ENCODE data around the gene KLLN.
"Not testable (repeated sequence)": the region's sequence is repeated elsewhere in the genome, so short reads cannot be mapped to it uniquely, and the experiment has no call there.

Gene KLLN

DNA sequence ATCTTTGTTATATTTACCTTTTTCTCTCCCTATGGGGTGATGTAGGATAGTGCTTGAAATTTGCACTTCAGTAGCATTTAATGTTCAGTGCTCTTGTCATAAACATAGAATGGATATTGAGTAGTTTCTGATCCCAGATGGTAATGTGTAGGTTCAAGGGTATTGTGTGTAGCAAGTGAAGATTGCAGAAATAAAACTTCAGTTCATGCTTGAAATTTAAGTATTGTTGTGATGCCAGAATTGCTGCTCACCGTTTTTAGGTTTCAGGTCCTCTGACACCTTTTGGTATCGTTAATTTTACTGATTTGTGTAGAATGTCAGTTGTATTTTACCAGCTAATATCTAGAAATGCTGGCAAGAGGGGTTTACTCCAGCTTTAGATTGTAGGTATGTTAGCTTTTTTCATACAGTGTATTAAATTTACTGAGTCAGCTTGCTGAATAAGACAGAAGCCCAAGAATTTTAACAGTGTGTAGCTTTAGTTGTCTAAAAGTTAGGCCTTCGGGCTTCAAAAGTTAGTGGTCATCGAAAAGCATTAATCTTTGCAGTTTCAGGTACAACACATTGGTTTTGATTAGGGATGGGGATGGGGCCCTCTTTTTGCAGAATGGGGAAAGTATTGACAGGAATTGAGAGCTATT, 2.0 kb upstream of the KLLN start:
- DNase-seq: no peak

DNA sequence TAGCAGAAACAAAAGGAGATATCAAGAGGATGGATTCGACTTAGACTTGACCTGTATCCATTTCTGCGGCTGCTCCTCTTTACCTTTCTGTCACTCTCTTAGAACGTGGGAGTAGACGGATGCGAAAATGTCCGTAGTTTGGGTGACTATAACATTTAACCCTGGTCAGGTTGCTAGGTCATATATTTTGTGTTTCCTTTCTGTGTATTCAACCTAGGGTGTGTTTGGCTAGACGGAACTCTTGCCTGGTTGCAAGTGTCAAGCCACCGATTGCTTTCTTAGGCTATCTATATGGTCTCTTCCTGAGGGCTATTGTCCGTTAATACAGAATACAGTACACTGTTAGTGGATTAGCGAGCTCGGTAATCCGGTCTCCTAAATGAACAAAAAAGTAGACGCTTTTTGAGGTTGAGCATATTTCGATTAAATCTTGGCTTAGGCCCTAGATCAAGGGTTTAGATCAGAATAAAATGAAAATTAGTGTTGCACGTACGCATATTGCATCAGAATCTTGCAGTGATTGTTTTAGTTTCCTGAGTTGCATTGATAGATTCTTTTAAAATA, 1.2 kb upstream of the KLLN start:
- no peak for DNase-seq

DNA sequence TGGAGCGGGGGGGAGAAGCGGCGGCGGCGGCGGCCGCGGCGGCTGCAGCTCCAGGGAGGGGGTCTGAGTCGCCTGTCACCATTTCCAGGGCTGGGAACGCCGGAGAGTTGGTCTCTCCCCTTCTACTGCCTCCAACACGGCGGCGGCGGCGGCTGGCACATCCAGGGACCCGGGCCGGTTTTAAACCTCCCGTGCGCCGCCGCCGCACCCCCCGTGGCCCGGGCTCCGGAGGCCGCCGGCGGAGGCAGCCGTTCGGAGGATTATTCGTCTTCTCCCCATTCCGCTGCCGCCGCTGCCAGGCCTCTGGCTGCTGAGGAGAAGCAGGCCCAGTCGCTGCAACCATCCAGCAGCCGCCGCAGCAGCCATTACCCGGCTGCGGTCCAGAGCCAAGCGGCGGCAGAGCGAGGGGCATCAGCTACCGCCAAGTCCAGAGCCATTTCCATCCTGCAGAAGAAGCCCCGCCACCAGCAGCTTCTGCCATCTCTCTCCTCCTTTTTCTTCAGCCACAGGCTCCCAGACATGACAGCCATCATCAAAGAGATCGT, 690 bp upstream of the KLLN start:
- peak in 1 of 2 donors; percentile 21 for DNase-seq

DNA sequence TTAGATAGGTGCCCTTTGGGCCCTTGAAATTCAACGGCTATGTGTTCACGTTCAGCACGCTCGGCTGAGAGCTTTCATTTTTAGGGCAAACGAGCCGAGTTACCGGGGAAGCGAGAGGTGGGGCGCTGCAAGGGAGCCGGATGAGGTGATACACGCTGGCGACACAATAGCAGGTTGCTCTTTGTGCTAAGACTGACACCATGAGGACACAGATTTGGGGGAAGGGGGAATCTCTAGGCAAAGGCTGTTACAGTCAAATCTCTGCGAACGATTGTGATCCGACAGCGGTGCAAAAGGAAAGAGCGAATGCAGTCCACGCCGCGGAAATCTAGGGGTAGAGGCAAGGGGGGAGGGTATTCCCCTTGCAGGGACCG, 667 bp downstream of the KLLN start:
- peak in 1 of 2 donors; percentile 61 for DNase-seq

DNA sequence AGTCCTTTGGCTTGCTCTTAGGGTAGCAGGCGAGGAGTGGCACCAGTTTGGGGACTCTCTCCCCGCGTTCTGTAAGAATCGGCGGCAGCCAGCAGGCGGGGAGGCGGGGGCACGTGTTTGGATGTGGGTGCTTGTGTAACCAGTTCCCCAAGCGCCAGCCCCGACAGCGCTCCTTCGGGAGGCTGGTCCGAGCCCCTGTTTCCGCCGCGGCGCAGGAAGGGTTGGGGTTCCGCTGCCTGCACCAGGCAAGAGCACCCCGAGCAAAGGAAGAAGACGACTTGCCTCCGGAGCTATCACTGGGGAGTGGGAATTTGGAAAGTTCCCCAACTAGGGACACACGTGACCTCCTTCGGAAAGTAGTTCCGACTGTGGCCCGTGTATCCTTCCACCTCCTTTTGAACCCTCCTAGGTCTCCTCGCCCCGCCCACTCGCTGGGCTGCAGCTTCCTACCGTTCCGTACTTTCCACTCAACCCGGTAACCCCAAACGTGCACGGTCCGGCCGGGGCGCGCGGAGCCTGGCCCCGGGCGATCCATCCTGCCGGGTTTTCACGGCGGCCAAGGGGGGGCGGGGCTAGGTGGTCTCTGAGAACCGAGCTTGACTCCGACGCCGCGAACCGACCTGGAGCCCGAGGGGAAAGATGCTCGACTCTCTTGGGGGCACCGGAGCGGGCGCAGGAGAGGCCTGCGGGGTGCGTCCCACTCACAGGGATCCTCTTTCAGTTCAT, 1.2 kb downstream of the KLLN start:
- DNase-seq: peak; percentile 82 to 92

DNA sequence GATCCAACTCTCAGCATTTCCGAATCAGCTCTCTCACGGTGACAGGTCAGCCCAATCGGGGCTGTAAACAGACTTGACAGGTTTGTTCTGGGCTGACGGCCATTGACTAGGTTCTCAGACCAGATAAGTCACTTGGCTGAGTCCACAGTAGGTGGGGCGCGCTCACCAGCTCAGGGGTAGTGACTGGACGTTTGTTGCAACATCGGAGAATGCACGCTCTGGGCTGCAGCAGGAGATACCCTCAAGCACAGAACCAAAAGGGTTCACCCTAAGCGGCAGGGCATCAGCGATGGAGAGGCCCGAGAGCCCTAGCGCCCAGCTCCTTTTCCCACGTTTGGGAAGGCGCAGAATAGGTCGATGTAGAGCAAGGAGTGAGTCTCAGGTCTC, 1.8 kb downstream of the KLLN start:
- DNase-seq: peak in 1 of 2 donors; percentile 60

DNA sequence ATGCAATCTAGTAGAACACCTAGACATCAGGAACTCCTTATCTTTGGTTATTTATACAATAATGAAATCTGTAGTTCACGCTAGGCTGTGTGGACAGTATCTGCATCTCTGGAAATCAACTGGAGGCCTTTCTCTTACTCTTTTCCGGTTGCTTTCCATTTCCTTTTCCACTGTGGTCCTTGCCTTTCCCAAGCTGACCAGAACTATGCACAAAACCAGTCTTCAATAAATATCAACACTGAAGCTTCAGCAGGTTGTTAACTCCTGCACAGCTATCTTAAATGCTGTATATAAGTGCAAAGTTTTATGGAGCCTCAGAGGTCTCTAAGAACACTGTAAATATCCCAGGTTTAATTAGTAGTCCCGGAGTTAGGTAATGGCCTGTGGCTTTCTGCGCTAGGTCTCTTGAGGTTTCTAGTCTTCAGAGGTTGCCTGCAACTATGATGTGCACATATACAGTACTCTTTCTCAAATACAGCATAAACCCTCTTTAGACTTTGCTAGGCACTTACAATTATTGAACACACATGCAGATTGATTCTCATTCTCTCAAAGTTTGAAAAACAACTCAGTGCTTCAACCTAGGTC, 2.4 kb downstream of the KLLN start:
- no peak for DNase-seq

DNA sequence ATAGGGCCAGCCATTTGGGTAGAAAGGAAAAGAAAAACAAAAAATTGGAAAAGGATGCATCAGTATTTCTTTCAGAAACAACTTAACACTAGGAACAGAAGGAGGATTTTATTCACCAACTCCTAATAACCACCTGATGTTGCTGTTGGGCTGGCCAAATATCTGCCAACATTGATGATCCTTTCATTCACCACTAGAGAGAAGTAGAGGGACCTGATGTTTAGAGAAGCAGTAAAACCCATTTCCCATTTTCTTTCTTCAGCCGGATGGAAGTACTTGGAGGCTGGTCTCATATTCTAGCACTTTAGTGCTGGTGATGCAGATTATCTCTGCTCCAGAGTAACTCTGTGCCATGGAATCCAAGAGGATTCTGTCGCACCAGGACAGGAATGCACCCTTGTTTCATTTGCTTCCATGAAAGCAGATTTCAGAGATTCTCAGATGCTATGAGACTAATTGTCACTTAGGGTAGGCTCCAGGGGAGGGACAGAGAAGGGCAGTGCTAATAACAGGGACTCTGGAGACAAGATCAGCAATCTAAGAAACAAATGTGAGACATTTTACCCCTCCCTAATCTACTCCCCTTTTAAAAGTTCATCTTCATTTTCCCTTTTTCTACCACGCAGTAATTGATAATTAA, 3.1 kb downstream of the KLLN start:
- peak in 1 of 2 donors; percentile 53 for DNase-seq

DNA sequence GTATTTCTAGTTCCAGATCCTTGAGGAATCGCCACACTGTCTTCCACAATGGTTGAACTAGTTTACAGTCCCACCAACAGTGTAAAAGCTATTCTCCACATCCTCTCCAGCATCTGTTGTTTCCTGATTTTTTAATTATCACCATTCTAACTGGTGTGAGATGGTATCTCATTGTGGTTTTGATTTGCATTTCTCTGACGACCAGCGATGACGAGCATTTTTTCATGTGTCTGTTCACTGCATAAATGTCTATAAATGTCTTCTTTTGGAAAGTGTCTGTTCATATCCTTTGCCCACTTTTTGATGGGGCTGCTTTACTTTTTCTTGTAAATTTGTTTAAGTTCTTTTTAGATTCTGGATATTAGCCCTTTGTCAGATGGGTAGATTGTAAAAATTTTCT, 7.7 kb downstream of the KLLN start:
- not testable (repeated sequence) for DNase-seq

DNA sequence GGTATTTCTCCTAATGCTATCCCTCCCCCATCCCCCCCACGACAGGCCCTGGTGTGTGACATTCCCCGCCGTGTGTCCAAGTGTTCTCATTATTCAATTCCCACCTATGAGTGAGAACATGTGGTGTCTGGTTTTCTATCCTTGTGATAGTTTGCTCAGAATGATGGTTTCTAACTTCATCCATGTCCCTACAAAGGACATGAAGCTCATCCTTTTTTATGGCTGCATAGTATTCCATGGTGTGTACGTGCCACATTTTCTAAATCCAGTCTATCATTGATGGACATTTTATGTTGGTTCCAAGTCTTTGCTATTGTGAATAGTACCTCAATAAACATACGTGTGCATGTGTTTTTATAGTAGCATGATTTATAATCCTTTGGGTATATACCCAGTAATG, 8.1 kb downstream of the KLLN start:
- DNase-seq: not testable (repeated sequence)

DNA sequence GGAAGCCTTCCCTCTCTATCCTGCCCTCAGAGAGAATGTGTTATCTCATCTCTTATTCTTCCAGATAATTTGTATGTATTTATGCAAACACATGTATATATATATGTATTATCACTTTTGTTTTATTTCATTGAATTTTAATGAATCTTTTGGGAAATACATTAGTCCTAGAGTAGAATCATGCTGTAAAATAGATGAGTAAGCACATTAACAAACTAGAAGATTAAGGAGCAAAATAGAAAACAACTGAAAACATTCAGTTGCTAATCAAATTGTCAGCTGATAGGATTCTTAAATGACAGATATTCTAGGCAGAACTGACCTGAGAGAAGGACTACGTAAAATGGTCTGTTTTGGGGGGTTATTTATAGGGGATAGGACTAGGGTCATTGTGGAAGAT, 11.2 kb downstream of the KLLN start:
- DNase-seq: no peak

DNA sequence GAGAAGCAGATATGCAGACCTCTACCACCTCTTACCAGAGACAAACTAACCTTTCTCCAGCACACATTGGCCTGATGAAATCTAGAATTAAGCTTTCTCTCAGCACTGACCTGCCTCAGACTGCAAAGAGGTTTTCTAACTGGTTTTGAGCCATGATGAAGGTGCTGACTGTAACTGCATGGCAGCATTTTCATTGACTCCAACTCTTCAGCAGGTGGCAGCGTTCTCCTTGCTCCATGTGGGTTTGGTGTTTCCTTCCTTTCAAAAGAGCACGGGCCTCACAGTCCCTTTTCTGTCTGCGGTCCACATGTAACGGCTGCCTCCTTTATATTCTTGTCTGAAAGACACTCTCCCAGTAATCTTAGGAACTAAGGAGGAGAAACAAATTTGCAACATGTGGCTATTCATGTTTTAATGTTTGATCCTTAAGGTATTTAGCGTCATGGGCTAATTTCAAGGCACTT, 12.6 kb downstream of the KLLN start:
- peak; percentile 30 to 40 for DNase-seq

DNA sequence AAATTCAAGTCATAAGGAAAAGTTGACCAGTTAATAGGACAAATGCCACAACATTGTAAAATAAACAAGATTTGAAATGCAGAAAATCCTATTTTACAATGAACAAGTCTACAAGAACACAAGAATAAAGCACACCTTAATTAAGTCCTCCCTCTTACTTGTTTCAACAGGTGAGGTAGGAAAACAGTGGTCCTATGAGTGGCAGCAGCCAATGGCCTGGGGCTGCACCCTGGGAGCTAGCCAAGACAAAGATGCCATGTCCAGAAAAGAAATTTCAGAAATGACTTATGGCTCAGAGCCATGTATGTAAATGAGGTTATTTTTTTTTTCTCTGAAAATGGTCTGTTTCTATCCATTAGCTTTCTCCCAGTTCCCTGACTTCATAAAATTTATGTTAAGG, 14.3 kb downstream of the KLLN start:
- DNase-seq: no peak

DNA sequence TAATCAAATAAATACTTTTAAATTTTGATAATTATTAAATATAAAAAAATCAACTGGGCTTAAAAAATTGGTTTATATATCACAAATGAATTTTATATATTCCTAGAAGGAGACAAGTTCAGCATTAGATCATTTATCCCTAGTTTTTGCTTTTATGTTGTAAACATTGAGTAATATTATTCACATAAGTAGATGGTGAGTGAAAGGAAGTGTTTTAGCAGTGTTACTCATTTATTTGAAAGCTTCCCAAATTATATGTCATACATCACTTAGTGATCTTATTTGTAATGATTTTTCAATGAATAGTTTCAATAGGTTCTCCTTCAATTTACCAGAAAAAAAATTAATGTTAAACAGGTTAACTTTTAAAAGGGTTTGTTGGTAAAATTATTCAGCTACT, 15.8 kb downstream of the KLLN start:
- DNase-seq: no peak

DNA sequence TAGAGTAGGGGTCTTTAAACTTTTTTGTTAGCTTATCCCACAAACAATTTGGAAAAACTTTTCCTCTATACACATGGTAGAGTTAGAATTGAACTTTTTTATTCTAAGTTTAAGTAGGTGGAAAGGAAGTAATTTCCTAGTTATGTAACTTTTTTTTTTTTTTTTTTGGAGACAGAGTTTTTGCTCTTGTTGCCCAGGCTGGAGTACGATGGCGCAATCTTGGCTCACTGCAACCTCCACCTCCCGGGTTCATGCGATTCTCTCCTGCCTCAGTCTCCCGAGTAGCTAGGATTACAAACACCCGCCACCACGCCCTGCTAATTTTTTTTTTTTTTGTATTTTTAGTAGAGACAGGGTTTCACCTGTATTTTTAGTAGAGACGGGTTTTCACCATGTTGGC, 16.6 kb downstream of the KLLN start:
- not testable (repeated sequence) for DNase-seq

DNA sequence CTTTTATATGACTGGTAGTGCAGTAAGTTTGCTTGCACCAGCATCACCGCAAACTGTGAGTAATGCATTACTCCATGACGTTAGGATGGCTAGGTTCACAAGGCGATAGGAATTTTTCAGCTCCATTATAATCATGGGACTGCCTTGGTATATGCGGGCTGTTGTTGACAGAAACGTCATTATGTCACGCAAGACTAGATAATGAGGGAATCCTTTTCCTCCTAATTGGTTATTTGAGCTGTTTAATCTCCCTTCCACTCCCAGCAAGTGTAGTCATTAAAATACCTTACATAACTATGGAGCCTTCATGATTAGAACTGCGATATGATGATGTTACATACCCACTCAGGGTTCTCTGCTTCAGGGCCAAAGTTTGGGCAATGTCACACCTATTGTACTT, 17.3 kb downstream of the KLLN start:
- DNase-seq: no peak

DNA sequence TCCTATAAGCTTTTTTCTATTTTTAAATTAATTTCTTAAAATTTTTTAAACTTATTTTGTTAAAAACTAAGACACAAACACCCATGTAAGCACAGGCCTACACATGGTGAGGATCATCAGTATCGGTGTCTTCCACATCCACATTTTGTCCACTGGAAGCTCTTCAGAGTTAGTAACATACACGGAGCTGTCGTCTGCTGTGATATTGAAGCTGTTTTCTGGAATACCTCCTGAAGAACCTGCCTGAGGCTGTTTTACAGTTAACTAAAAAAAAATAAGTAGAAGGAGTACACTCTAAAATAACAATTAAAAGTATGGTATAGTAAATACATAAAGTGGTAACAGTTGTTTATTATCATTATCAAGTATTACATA, 17.7 kb downstream of the KLLN start:
- no peak for DNase-seq

DNA sequence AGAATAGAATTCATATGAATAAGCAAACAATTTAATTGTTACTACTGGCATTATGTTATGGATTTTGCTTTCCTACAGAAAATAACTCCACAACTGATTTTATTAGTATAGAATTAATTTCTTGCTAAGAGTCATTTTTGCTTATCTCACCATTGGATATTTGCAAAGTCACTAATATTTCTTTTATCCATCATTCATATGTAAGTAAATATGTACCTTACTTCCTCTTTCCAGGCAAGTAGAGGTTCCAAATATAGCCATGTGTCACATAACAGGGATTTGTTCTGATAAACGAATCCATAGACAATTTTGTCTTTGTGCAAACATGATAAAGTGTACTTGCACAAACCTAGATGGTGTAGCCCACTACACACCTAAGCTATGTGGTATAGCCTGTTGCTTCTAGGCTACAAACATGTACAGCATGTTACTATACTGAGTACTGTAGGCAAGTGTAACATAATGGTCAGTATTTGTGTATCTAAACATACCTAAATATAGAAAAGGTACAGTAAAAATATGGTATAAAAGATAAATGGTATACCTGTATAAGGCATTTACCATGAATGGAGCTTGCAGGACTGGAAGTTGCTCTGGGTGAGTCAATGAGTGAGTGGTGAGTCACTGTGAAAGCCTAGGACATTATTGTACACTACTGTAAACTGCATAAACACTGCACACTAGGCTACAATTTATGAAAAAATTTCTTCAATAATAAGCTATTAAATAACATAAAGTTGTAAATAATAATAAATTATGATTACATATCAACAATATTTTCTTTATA, 18.3 kb downstream of the KLLN start:
- no peak for DNase-seq

DNA sequence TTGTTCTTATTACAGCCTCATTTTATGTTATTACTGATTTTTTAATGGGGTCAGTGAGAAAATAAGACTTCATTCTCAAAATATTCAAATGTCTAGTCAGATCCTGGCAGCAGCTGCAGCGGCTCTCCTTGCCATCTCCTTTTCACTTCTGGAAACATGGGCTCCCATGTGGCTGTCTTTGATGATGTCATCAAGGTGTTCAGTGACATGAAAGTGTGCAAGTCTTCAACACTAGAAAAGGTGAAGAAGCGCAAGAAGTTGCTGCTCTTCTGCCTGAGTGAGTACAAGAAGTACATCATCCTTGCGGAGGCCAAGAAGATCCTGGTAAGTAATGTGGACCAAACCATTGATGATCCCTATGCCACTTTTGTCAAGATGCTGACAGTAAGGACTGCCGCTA, 19.6 kb downstream of the KLLN start:
- DNase-seq: no peak

DNA sequence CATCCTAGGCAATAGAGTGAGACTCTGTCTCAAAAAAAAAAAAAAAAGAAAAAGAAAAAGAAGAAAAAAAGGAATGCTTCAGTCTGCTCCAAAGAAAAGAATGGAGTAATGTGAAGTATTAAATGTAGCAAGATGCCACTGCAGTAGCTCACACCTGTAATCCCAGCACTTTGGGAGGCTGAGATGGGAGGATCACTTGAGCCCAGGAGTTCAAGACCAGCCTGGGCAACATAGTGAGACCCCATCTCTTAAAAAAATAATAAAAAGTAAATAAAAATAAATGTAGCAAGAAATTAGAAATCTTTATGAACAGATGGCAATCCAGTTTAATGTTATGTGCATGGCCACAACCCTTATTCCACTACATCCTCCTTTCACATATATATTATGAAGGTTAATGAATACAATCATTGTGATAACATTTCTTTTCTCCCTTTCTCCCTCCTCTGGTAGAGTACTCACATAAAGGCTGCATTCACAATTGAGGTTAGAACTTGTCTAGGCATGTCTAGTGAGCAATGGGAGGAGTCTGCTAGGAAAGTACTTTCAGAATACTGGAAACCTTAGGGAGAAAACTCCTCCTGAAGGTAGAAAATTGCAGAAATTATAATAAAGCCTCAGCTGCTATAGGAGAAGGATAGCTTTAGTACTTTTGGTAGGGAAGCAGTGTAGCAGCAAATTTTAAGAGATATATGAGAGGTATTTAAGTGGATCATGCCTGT, 20.4 kb downstream of the KLLN start:
- no peak for DNase-seq

DNA sequence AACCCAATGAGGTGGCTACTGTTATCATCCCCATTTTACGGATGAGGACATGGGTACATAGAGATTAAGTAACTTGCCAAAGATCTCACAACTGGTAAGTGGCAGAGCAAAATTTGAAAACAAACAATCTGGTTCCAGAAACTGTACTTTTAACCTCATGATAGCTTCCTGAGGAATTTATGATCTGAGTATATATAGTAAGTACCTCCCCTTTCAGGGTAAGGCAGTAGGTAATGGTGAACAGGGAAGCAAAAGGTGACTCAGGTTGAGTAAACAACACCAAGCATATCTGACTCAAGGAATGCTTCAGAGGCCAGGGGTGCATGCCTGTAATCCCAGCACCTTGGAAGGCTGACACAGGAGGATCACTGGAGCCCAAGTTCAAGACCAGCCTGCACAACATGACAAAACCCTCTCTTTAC, 21.1 kb downstream of the KLLN start:
- DNase-seq: no peak

DNA sequence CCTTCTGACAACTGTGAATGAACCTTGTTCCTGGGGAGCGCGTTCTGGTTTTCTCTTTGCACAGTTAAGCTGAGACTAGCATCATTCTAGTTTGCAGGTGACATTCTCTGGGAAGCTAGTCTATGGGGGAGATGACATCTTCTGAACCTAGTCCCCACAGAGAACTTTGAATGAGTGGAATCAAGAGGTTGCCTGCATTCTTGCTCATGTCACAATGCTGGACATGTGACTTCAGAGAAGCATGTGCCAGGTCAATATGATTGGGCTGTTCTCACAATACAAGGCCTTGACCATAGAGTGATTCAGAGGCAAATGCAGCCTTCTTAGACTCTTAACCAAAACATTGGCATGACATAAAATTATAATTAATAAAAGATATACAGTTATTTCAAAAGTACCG, 22.1 kb downstream of the KLLN start:
- DNase-seq: no peak
